NOMO-1 (cell line): ENCODE measurements around the gene AFF3.

Source experiments
- DNase-seq, 2 experiments: peaks; one replicate each; lab custom pipeline; 2025; ENCODE audit not compliant: unreplicated experiment in 2 of 2; lab: John Stamatoyannopoulos, UW

AFF3 gene, protein sequence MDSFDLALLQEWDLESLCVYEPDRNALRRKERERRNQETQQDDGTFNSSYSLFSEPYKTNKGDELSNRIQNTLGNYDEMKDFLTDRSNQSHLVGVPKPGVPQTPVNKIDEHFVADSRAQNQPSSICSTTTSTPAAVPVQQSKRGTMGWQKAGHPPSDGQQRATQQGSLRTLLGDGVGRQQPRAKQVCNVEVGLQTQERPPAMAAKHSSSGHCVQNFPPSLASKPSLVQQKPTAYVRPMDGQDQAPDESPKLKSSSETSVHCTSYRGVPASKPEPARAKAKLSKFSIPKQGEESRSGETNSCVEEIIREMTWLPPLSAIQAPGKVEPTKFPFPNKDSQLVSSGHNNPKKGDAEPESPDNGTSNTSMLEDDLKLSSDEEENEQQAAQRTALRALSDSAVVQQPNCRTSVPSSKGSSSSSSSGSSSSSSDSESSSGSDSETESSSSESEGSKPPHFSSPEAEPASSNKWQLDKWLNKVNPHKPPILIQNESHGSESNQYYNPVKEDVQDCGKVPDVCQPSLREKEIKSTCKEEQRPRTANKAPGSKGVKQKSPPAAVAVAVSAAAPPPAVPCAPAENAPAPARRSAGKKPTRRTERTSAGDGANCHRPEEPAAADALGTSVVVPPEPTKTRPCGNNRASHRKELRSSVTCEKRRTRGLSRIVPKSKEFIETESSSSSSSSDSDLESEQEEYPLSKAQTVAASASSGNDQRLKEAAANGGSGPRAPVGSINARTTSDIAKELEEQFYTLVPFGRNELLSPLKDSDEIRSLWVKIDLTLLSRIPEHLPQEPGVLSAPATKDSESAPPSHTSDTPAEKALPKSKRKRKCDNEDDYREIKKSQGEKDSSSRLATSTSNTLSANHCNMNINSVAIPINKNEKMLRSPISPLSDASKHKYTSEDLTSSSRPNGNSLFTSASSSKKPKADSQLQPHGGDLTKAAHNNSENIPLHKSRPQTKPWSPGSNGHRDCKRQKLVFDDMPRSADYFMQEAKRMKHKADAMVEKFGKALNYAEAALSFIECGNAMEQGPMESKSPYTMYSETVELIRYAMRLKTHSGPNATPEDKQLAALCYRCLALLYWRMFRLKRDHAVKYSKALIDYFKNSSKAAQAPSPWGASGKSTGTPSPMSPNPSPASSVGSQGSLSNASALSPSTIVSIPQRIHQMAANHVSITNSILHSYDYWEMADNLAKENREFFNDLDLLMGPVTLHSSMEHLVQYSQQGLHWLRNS (N-terminal part only)

DNA sequence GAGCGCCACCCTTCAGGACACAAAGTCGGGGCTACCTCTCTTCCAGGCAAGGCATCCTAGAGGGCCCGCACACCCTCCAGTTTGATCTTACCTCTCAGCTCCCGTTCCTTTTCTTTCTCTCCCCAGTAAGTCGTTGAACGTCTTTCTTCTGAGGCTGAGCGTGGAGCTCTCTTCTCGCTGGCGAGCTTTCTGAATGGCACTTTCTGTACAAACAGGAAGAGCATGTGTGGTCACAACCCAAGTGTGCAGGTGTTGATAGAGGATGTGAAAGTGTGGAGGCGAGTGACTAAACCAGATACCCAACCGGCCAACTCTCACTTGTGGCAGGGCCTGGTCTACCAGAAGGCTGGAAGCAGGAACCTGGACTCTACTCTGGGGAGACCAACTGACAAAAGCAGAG, at the start of gene AFF3:
Gene AFF3 (minus strand): TSS at position 198 of the 400 bp plus-strand sequence. CDS start 38,136 bp downstream, outside the sequence.
- DNase-seq = peak; percentile 90 to 98

DNA sequence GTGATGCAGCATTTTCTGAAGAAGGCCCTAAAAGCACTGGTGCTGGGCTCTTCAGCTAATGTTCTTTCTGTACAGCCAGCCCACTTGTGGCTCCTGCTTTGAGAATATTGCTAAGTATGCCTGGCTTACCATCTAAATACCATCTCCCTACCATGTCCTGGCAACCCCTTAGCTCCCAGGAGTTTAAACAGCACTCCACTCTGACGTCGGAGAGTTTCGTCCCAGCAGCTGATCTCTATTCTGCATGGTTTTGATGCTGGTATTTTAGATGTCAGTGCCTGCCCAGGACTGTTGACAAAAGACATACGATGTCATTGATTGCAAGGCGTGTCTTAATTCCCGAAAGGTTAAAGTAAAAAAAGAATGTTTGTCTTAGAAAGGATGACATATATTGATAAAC, 47.0 kb upstream of the AFF3 start:
- DNase-seq = no peak

DNA sequence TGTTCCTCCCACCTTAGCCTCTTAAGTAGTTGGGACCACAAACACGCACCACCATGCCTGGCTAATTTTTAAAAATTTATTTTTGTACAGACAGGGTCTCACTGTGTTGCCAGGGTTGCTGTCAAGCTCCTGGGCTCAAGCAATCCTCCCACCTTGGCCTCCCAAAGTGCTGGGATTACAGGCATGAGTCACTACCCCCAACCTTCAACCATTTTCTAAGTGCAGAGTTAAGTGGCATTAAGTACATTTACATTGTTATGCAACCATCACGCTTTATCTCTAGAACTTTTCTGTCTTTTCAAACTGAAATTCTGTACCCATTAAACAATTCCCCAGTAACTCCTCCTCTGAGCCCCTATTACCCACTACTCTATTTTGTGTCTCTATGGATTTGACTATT, 45.9 kb upstream of the AFF3 start:
- DNase-seq = no peak

GRCh38 chr2:100186126-100186525, 43.7 kb upstream of the AFF3 start:
- no peak for DNase-seq

- no peak for DNase-seq
These were observed 43.1 kb upstream of the AFF3 start for GRCh38 chr2:100185516-100185915.

DNA sequence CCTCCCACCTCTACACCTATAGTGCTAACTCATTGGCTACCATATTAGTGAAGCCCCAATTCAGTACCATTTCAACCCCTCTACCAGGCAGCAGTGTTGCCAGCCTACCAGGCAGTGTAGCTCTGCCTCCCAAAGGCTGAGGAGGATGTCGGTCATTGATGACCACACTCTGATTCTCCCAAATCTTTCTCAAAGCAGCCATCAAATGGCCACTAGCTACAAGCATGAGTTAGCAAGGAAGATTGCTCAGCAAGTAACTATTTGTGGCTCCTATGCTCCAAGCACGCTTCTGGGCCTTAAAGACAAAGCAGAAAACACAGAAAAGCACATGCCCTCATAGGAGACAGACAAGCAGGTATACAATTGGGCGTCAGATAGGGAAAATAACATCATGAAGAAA, 42.7 kb upstream of the AFF3 start:
- no peak for DNase-seq

GRCh38 chr2:100184055-100184737, 41.8 kb upstream of the AFF3 start:
- peak; percentile 86 to 99 for DNase-seq

GRCh38 chr2:100182494-100183361, 40.3 kb upstream of the AFF3 start:
- DNase-seq = no peak

- no peak for DNase-seq
These were observed 38.1 kb upstream of the AFF3 start for GRCh38 chr2:100180503-100180902.

GRCh38 chr2:100179806-100180205, 37.4 kb upstream of the AFF3 start:
- DNase-seq = no peak

- DNase-seq = no peak
These were observed 36.5 kb upstream of the AFF3 start for GRCh38 chr2:100178864-100179263.

DNA sequence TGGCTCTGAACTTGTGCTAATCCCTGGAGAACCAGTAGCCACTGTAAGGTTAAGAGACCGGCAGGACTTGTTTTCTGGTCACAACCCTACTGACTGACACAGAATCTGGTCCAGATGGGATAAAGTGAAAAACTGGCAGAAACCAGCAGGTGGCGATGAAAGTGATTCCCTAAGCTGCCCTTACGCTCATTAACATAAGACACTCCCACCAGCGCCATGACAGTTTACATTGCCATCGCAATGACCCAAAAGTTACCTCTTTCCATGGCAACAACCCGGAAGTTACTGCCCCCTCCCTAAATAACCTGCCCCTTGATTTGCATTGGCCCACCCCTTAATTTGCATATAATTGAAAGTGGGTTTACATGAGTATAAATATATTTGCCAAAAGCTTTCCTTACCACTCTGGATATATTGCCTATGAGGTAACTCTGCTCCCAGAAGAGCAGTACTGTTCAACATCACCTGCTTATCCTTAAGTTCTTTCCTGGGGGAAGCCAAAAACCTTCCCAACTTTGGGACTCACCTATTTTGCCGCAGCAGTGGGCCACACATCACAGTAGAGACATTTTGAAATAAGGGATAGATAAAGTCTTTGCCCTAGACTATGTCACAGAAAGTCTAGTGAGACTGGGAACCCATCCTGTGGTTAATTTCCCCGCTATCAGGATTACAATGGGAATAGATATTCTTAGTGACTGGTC, 35.8 kb upstream of the AFF3 start:
- DNase-seq = peak; percentile 36 to 51

DNA sequence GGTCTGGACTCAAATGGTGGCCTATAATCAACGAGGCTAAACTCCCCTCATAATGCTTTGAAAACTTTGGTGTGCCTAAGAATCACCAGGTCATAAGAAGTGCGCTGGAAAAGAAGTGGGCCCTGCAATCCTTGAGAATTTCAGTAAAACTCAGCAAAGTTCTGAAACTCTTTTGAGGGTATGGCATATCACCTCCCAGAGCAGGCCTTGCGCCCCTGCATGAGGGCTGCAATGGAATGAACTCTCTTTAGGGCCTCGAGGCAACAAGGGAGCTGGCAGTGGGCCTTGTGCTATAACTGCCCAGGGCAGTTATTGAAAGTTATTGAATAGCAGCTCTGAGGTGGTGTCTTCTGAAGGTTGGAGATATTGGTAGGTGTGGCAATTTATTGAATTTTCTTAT, 34.5 kb upstream of the AFF3 start:
- no peak for DNase-seq

GRCh38 chr2:100174026-100174431, 31.6 kb upstream of the AFF3 start:
- peak in 1 of 2 experiments; percentile 60 for DNase-seq

DNA sequence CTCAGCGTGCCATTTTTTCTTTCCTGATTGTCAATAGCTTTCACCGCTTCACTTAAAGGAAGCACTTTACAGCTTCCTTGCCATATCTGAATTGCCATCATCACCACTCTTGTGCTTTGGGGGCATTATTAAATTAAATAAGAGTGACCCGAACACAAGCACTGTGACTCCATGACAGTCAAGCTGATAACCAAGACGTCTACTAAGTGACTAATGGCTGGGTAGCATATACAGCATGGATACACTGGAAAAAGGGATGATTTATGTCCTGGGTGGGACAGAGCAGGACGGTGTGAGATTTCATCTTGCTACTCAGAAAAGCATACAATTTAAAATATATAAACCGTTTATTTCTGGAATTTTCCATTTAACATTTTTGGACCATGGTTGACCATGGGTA, 24.3 kb upstream of the AFF3 start:
- DNase-seq = no peak

GRCh38 chr2:100163605-100164004, 21.2 kb upstream of the AFF3 start:
- DNase-seq = no peak

- DNase-seq = no peak
These were observed 19.7 kb upstream of the AFF3 start for GRCh38 chr2:100161945-100162620.

GRCh38 chr2:100160396-100160795, 18.0 kb upstream of the AFF3 start:
- DNase-seq = no peak
